CD4-positive, alpha-beta T cell treated with Interleukin-17A for 1 hour (primary cell): ENCODE results near the gene HAND1.
"Not testable (repeated sequence)": the region's sequence is repeated elsewhere in the genome, so short reads cannot be mapped to it uniquely, and the experiment has no call there.

Experiments used
- DNase-seq: peaks from one replicate; pipeline ENCODE4 v3.0.0-alpha.2; 2020

The HAND1 gene

GRCh38 chr5:154478224-154478565 is at the start of gene HAND1:
Gene HAND1 (minus strand): TSS chr5:154478227. CDS start chr5:154478008, 219 bp downstream.
- no peak for DNase-seq

DNA sequence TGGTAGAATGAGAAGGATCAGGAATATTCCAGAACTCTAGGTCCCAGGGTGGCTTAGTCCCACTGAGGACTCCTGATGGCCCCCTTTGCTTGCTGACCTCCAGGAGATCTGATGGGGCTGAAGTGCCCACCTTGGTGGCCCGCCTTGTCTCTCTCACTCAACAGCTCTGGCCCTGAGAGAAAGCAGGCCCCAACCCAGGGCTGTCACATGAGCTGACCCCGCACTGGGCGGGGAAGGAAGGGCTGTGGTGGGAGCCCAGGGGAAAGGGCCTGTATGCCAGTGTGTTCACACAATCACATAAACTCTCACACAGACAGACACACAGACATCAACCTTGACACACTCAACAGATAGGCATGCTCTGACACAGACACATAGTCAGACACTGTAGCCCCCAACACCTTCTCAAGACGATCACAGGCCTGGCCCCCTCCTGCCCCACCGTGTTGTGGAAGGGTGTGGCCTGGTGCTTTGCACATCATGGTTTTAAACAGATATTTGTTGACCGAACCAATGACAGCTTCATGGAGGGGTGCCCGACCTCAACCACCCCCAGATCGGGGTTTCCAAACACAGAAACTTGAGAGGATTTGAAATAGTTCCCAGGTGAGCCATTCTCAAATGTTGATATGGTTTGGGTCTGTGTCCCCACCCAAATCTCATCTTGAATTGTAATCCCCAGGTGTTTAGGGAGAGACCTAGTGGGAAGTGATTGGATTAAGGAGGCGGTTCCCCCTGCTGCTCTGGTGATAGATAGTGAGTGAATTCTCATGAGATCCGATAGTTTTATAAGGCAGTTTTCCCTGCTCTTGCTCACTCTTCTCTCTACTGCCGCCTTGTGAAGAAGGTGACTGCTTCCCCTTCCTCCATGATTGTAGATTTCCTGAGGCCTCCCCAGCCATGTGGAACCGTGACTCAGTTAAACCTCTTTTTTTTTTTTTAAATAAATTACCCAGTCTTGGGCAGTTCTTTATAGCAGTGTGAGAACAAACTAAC is 48.5 kb upstream of the HAND1 start:
- no peak for DNase-seq

DNA sequence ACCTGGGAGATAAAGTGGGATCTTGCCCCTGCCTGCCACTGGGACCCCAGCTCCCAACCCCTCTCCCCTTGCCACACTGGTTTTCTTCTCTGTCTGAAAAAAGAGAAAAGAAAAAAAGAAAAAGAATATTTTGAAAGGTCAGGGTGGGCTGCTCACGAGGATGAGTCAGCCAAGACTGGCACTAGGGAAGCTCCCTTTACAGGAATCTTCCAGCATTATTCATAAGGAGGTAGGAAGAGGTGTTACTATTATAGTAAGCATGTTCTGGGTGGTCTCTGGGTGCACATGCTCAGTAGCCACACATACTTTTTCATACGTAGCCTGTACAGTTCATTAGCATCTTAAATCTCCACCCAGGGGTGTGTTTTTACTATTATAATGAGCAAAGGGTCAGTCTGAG is 46.8 kb upstream of the HAND1 start:
- DNase-seq = no peak

GRCh38 chr5:154524181-154524580 is 46.2 kb upstream of the HAND1 start:
- DNase-seq = no peak

GRCh38 chr5:154523709-154524108 is 45.7 kb upstream of the HAND1 start:
- no peak for DNase-seq

- DNase-seq = no peak
Observed at GRCh38 chr5:154523104-154523503, 45.1 kb upstream of the HAND1 start.

GRCh38 chr5:154522284-154522683 is 44.3 kb upstream of the HAND1 start:
- DNase-seq = no peak

DNA sequence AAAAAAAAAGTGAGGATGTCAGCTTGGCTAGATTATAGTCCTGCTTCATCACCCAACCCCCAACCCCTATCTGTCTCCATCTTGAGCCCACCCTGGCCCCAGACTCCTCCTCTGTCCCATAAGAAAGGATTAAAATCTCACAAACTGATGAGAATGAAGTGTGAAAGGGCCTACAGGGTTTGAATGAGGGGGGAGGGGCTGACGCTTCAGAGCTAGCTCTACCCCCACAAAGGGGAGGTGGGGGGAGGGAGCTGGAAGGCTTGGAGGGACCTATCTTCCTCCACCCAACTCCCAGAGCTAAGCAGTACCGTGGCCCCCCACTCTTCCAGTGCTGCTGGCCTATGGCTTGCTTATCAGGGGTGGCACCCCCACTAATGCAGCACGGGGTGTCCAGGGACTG is 43.7 kb upstream of the HAND1 start:
- no peak for DNase-seq

DNA sequence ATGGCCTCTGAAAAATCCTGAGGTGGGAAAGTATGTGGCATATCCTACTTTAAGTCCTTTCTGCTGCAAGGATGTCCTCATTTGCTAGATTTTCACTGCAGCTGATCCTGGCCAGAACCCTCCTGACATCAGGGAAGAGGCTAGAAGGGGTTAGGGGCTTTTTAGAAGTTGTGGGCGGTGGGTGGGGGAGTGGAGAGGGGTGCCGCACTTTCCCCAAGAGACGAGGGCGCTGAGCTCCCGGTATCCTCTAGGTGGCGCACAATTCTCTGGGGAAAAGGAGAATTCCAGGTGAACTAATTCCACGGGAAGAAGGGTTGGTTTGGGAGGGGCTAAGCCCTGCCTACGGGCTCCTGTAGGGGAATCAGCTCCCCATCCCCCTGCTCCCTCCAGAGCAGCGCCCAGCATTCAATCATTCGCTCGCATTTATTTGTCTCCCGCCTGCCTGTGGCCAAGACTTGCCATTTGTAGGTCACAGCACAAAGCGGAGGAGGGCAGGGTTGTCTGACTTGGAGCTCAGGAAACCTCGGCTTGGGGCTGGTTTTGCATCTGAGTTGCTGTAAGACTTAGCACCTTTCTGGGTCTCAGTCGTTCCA is 42.9 kb upstream of the HAND1 start:
- no peak for DNase-seq

DNA sequence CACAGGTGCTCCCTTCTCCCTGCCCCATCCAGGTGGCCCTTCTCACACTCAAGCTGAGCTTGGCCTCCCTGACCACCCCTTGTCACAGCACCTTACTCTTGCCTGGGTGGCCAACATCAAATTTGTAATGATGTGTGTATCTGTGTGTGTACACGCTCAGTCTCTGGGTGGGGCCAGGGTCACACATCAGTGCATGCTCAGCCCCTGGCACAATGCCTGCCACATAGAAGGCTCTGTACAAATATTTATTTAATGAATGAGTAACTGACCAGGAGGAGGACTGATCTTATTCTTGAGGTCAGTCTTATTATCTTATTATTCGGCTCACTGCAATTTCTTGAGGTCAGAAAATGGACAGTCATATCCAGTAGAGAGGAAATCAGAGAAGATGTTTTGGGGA is 41.3 kb upstream of the HAND1 start:
- DNase-seq = no peak

GRCh38 chr5:154518438-154518867 is 40.4 kb upstream of the HAND1 start:
- DNase-seq = no peak

- no peak for DNase-seq
Observed at GRCh38 chr5:154517810-154518437, 39.9 kb upstream of the HAND1 start.

DNA sequence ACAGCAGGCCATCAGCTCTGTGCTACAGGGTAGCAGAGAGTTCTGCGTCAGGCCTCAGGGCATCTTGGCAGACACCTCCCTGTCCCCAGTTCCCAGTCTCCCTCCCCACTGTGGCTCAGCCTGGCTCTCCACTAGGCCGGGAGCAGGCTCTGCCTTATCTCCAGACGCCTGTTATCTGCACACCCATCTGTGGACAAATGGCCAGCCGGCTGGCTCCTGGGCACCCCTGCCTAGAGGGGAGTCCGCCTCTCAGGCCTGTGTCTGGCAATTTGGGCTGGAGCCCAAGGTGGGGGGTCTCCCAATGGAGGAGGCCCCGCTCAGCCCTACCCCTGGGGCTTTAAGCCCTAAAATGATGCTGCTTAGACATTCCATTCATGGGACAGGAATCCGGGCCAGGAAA is 39.2 kb upstream of the HAND1 start:
- DNase-seq = no peak

DNA sequence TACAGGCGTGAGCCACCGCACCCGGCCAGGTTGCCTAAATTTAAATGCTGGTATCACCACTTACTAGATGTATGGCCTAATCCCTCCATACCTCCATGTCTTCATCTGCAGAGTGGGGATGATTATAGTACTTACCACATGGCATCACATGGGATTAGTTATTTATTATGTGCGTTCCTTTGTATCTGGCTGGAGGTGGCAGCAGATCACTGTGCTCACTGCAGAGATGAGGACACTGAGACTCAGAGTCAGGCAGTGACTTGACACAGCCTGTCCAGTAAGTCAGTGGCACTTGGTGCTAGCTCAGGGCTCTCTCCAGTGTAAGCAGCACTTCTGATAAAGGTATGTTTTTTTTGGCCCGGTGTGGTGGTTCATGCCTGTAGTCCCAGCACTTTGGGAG is 38.4 kb upstream of the HAND1 start:
- no peak for DNase-seq

DNA sequence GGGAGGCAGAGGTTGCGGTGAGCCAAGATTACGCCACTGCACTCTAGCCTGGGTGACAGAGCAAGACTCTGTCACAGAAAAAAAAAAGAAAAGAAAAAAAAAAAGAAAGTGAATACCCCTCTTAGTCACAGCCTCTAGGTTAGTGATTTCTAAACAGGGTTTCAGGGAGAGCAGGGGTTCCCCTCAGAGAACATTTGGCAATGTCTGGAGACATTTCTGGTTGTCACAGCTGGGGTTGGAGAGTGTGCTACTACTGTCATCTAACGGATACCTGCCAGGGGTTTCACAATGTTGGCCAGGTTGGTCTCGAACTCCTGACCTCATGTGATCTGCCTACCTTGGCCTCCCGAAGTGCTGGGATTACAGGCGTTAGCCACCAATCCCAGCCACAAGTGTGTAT is 37.5 kb upstream of the HAND1 start:
- not testable (repeated sequence) for DNase-seq

DNA sequence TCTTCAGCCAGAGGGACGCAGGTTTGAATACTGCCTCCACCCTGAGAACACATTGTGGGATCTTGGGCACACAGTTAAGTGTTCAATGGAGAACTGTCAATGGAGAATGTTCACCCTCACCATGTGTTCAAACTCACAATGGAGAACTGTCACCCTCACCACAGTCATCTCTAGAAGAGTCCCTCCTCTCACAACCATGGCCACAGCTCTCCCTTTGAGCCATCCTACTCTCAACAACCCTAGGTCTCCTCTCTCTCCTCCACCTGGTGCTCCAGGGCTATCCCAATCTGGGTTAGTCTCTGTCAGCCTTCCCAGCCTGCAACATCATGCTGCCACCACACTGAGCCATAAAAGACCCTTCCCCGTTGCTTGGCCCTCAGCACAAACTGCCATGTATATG is 36.3 kb upstream of the HAND1 start:
- no peak for DNase-seq

DNA sequence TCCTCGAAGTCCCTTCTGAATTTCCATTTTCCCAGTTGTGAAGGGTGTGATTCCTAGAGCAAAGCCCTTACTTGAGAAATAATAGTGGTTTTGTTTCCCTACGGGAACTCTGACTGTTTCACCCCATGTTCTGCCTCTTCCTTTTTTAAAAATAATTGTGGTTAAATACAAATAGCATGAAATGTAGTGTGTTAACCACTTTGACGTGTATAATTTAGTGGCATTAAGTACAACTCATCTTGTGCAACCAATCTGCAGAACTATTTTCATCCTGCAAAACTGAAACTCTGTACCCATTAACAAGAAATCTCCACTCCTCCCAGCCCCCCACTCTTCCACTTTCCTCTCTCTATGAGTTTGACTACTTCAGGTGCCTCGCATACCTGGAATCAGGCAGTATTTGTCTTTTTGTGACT is 35.6 kb upstream of the HAND1 start:
- no peak for DNase-seq

- DNase-seq = no peak
Observed at GRCh38 chr5:154511984-154512383, 34.0 kb upstream of the HAND1 start.

DNA sequence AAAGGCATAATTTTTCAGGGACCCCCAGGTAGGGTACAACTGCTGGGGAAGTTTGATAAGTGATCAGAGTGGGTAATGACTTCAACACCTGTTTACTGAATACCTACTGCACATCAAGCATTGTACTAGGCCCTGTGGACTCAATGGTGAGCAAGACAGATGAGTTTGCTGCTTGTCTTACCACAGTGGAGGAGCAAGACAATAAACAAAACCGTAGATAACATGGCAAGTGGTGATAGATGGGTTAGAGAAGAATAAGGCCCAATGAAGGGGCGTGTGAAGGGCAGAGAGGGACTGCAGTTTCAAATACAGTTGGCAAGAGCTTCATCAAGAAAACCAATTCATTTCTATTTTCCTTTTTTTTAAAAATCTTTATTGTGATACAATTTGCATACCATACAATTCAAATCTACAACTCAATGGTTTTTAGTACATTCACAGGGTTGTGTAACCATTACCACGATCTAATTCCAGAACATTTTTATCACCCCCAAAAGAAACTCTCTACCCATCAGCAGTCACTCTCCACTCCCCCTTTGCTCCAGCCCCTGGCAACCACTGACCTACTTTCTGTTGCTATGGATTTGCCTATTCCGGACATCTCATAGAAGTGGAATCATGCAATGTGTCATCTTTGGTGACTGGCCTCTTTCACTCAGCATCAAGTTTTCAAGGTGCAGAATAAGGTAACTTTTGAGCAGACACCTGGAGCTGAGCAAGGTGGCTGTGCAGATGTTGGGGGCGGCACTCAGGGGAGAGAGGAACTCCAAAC is 31.9 kb upstream of the HAND1 start:
- no peak for DNase-seq

- DNase-seq = no peak
Observed at GRCh38 chr5:154508114-154508513, 30.1 kb upstream of the HAND1 start.

- no peak for DNase-seq
Observed at GRCh38 chr5:154506716-154507080, 28.7 kb upstream of the HAND1 start.

DNA sequence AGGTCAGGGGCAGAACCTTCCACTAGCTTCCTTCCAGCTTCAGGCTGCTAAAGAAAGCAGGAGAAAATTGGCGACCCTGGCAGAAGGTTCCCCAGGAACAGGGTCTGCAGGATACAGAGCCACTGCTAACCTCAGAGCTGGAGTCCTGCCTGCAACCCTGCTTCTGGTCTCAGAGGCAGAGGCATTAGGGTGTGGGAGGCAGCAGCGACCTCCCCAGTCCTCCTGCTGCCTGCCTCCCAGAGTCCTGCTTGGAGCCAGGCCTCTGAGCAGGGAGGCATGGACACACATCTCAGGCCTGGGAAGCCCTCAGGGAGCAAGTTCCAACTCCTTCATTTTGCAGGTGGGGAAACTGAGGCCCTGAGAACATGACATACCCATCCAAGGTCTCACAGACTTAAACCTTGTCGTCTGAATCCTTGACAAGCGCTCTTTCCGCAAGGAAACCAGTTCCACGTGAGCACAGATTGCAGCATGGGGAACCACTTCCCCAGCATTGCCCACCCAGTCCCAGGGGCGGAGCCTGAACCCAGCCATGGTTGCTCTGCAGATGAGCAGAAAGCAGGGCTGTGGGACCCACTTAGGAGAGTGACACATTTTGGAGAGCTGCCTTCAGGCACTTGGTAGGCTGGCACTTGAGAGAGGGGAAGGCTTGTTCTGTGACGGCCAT is 28.2 kb upstream of the HAND1 start:
- no peak for DNase-seq

DNA sequence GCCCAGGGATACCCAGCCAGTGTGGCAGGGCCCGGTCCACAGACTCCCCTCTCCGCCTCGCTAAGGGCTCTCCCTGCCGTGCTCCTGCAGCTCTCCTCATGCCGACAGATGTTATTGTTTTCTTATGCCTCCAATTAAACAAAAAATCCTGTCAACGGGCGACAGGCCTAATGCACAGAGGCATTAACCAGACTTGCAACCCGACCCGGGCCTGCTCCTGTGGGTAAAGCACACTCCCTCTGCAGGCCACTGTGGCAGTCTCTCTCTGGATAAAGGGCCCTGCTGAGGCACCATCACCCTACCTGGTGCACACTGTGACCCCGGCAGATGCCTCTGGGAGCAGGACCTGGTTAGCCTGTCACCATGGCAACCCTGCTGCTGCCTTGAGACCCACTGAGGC is 27.5 kb upstream of the HAND1 start:
- DNase-seq = no peak
